ENCODE data around the gene CAMKK2.
"Not testable (repeated sequence)": the region's sequence is repeated elsewhere in the genome, so short reads cannot be mapped to it uniquely, and the experiment has no call there.

Gene CAMKK2

GRCh38 chr12:121257704-121258449 lies 38.6 kb downstream of the CAMKK2 start:
- DNase-seq = peak in 37 of 42 donors; percentile 26 to 88 (median 61)
- intact Hi-C loops (cut with DNase I) = not testable (repeated sequence)

GRCh38 chr12:121255433-121255832 lies 41.1 kb downstream of the CAMKK2 start:
- intact Hi-C loops (cut with DNase I) = no loop called here
- no peak for DNase-seq

- DNase-seq = no peak
- intact Hi-C loops (cut with DNase I) = no loop called here
Measured at GRCh38 chr12:121253638-121254335, 42.7 kb downstream of the CAMKK2 start.

- no peak for DNase-seq
- intact Hi-C loops (cut with DNase I) = no loop called here
Measured at GRCh38 chr12:121252712-121253345, 43.7 kb downstream of the CAMKK2 start.

GRCh38 chr12:121251838-121252237 lies 44.7 kb downstream of the CAMKK2 start:
- intact Hi-C loops (cut with DNase I) = no loop called here

GRCh38 chr12:121250359-121250758 lies 46.1 kb downstream of the CAMKK2 start:
- intact Hi-C loops (cut with DNase I) = no loop called here
- DNase-seq = peak in 1 of 42 donors; percentile 14

More at GRCh38 chr12:121251838-121252237, 44.7 kb downstream of the CAMKK2 start:
- no peak for DNase-seq

- intact Hi-C loops (cut with DNase I) = no loop called here
- no peak for DNase-seq
Measured at GRCh38 chr12:121248622-121249021, 47.9 kb downstream of the CAMKK2 start.

GRCh38 chr12:121246893-121247557 lies 49.5 kb downstream of the CAMKK2 start:
- DNase-seq = no peak
- intact Hi-C loops (cut with DNase I) = no loop called here

GRCh38 chr12:121245951-121246350 lies 50.6 kb downstream of the CAMKK2 start:
- intact Hi-C loops (cut with DNase I) = no loop called here
- DNase-seq = peak in 39 of 42 donors; percentile 29 to 85 (median 60)

- no peak for DNase-seq
- intact Hi-C loops (cut with DNase I) = no loop called here
Measured at GRCh38 chr12:121245031-121245430, 51.5 kb downstream of the CAMKK2 start.

- DNase-seq = no peak
- intact Hi-C loops (cut with DNase I) = no loop called here
Measured at GRCh38 chr12:121241156-121241970, 55.1 kb downstream of the CAMKK2 start.

GRCh38 chr12:121240484-121241101 lies 55.9 kb downstream of the CAMKK2 start:
- DNase-seq = peak; percentile 16 to 75 (median 52)
- intact Hi-C loops (cut with DNase I) = no loop called here

- no peak for DNase-seq
- intact Hi-C loops (cut with DNase I) = no loop called here
Measured at GRCh38 chr12:121240062-121240420, 56.5 kb downstream of the CAMKK2 start.

- intact Hi-C loops (cut with DNase I) = no loop called here
- no peak for DNase-seq
Measured at GRCh38 chr12:121239351-121240061, 57.0 kb downstream of the CAMKK2 start.

- DNase-seq = no peak
- intact Hi-C loops (cut with DNase I) = no loop called here
Measured at GRCh38 chr12:121238604-121239350, 57.7 kb downstream of the CAMKK2 start.

GRCh38 chr12:121238086-121238485 lies 58.4 kb downstream of the CAMKK2 start:
- intact Hi-C loops (cut with DNase I) = no loop called here
- DNase-seq = no peak

- no peak for DNase-seq
- intact Hi-C loops (cut with DNase I) = no loop called here
Measured at GRCh38 chr12:121237415-121237814, 59.1 kb downstream of the CAMKK2 start.

All from head of caudate nucleus (tissue), 42 donors.